ENCODE data around the gene RAB35.
"Not testable (repeated sequence)": the region's sequence is repeated elsewhere in the genome, so short reads cannot be mapped to it uniquely, and the experiment has no call there.

RAB35 gene

GRCh38 chr12:120054293-120054692 is 62.3 kb downstream of the RAB35 start:
- no peak for DNase-seq

- DNase-seq = no peak
Observed at GRCh38 chr12:120051535-120051934, 65.0 kb downstream of the RAB35 start.

- no peak for DNase-seq
Observed at GRCh38 chr12:120049426-120049825, 67.1 kb downstream of the RAB35 start.

- no peak for DNase-seq
Observed at GRCh38 chr12:120048263-120048662, 68.3 kb downstream of the RAB35 start.

GRCh38 chr12:120047072-120047471 is 69.5 kb downstream of the RAB35 start:
- DNase-seq = no peak

- DNase-seq = not testable (repeated sequence)
Observed at GRCh38 chr12:120045367-120045766, 71.2 kb downstream of the RAB35 start.
